Activated T-cell treated with anti-CD3 and anti-CD28 coated beads, Interleukin-2, amount 50 U/mL, for 24 hours (primary cell): ENCODE data around the gene STAB2.
A peak's percentile ranks its signal among the peaks of the same experiment; 100 is the strongest.

ENCODE experiments used
- DNase-seq: peaks from one replicate; pipeline ENCODE4 v3.0.0-alpha.2; 2020
- H3K27ac Mint-ChIP-seq: 2 replicates; pipeline ENCODE4 v1.8.0; 2020; ENCODE audit warnings: mild to moderate bottlenecking, mixed read lengths
- H3K27me3 Mint-ChIP-seq: 2 replicates; pipeline ENCODE4 v1.8.0; 2020; ENCODE audit warnings: mixed read lengths
- H3K36me3 Mint-ChIP-seq: 2 replicates; pipeline ENCODE4 v1.8.0; 2020; ENCODE audit warnings: low read depth, mixed read lengths
- H3K4me1 Mint-ChIP-seq: 2 replicates; pipeline ENCODE4 v1.8.0; 2020; ENCODE audit warnings: low read depth, mixed read lengths
- H3K4me3 Mint-ChIP-seq: 2 replicates; pipeline ENCODE4 v1.8.0; 2020; ENCODE audit warnings: mild to moderate bottlenecking, moderate library complexity, mixed read lengths
- H3K9me3 Mint-ChIP-seq: 2 replicates; pipeline ENCODE4 v1.8.0; 2020; ENCODE audit warnings: mixed read lengths

Gene STAB2

DNA sequence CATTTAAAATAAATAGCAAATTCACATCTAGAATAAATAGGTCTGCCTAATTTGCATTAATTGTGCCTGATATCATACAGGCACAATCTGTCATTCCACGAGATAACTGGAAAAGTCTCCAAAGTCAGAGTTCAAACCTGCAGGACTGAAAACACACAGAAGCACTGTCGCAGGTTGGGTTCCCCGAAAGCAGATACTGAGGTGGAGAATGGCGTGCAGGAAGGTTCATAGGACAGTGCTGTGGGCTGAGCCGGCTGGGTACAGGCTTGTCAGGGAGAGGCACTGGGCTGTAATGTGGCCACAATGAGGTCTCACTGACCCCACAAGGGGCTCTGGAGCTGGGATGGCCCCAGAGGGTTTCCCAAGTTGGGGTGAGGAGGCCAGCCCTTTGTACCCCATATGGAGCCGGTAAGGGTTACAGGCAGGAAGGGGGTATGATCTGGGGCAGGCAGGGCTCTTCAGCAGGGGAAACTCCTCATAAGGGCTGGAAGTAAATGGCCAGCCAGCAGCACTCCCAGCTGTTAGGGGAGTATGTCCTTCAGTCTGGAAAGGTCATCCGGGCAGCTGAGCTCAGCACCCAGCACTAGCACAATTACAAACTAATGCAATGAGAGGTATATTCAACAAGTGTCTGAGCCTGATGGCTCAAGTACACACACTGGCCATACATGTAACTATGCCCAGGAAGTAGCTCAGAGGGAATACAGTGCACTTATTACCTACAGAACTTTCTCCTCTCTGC is 185.5 kb downstream of the STAB2 start:
- Mint-ChIP-seq H3K27ac (no peak overlapping the region), H3K9me3 (no peaks in the 10 kb centered on the region), H3K4me3 (no peak overlapping the region), H3K36me3 (peaks cover 53% of the 10 kb centered on the region), H3K4me1 (no peaks in the 10 kb centered on the region), H3K27me3 (no peaks in the 10 kb centered on the region)
- no peak for DNase-seq

DNA sequence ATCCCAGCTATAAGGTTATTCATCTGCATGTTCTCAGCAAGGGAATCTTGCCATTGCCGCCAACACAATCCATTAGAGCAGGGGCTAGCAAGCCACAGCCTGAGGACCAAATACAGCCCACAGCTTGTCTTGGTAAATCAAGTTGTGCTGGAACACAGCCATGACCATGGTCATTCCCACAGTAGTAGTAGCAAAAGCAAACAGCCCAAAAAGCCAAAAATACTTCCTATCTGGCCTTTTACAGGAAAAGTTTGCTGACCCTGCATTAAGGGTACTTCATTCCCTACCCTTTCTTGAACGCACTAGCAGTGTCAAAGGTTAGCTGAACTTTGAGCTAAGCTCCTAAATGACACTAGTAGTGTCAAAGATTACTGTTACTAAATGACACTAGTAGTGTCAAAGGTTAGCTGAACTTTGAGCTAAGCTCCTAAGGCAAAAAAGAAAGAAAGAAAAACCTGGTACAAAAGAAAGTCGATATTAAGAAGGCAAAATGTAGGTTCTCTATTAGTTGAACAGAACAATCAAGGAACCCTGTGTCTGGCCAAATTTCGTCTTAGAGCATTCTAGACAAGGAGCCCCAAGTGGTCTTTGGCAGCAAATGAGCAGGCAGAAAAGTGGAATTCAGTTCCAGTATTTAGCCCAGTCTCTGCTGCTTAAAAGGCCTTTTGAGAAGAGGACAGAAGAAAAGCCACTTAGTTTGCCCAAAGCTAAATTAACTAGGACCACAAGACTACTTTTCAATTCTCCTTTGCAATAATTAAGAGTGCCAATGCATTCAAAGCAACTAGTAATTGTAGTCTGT is 186.2 kb downstream of the STAB2 start:
- DNase-seq, result no peak
- peaks cover 59% of the 10 kb centered on the region for H3K36me3 Mint-ChIP-seq
- no peak overlapping the region for H3K4me3 Mint-ChIP-seq
- H3K9me3 Mint-ChIP-seq, result no peaks in the 10 kb centered on the region
- no peak overlapping the region for H3K27ac Mint-ChIP-seq
- H3K27me3 Mint-ChIP-seq, result no peaks in the 10 kb centered on the region
- no peaks in the 10 kb centered on the region for H3K4me1 Mint-ChIP-seq

DNA sequence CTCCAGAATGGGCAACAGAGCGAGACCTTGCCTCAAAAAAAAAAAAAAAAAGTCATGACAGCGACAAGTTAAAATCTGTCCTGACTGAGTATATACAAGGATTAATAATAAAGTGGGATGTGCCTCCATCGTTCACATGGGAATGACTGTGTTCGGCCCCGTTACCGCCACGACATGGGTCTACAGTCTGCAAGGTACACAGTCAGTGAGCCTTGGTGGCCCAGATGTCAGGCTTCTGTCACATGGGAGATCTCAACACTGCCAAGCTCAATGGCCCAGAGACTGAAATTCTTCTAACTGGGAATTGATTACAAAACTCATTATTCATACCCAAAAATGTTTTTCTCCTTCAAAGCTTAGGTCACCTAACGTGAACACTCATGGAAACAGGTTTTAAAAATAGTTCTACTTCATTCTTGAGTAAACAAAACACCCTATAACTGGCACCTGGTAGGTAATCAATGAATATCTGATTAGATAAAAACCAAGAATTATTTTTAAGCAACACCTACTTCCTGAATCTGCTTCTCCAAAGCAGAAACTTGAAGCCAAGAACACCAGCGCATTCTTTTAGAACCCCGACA is 188.0 kb downstream of the STAB2 start:
- Mint-ChIP-seq H3K9me3 (no peaks in the 10 kb centered on the region), H3K27me3 (no peaks in the 10 kb centered on the region), H3K36me3 (peaks cover 69% of the 10 kb centered on the region), H3K4me3 (no peak overlapping the region), H3K27ac (no peak overlapping the region), H3K4me1 (no peaks in the 10 kb centered on the region)
- DNase-seq, result no peak

DNA sequence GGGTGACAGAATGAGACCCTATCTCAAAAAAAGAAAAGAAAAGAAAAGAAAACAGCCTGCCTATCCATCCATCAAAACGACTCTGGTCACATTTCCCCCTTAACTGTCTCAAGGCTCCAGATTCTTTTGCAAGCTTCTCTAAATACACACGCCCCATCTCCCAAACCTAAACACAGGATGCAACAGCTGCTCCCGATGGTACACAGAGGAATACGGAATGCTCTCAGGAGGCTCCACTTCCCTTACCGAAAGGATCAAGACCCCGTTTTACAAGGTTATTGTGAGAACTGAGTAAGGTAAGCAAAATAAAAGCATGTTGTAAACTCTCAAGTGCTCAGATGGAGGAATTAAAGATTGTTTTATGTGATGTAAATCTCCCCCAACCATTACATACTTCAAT is 191.7 kb downstream of the STAB2 start:
- Mint-ChIP-seq H3K36me3 (peaks cover 82% of the 10 kb centered on the region), H3K4me1 (no peaks in the 10 kb centered on the region), H3K27me3 (no peaks in the 10 kb centered on the region), H3K4me3 (no peak overlapping the region), H3K27ac (no peak overlapping the region), H3K9me3 (no peaks in the 10 kb centered on the region)
- DNase-seq, result no peak

DNA sequence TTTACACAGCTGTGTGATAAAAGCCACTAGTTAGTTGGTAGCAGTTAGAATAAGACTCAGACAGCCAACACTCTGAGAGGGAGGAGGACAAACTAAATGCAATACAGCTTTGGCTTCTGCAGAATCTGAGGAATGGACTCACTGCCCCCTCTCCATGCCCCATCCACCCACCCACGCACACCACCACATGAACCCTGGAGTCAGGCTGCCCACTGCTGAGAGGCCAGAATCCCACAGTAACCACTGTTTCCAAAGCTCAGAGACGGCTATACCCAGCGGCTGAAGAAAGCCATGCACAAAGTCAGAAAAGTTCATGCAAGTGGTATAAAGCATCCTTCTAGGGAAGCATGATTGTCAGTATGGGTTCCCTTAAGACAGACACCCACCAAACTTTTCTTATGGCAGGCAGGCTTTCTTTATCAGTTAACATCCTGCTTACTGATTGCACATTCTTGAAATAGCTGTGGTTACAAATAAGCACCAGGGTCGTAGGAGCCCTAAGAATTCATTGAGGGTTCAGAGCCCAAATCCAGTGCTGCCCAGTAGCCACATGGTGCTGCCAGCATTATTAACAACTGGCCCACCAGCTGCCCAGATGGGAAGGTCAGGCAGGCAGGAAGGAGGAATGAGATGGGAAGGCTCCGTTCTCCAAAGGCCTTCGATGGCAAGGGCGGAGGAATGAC is 192.5 kb downstream of the STAB2 start:
- H3K9me3 Mint-ChIP-seq, result no peaks in the 10 kb centered on the region
- H3K27me3 Mint-ChIP-seq, result no peaks in the 10 kb centered on the region
- no peak overlapping the region for H3K4me3 Mint-ChIP-seq
- no peak overlapping the region for H3K27ac Mint-ChIP-seq
- peaks cover 88% of the 10 kb centered on the region for H3K36me3 Mint-ChIP-seq
- H3K4me1 Mint-ChIP-seq, result no peaks in the 10 kb centered on the region
- no peak for DNase-seq

DNA sequence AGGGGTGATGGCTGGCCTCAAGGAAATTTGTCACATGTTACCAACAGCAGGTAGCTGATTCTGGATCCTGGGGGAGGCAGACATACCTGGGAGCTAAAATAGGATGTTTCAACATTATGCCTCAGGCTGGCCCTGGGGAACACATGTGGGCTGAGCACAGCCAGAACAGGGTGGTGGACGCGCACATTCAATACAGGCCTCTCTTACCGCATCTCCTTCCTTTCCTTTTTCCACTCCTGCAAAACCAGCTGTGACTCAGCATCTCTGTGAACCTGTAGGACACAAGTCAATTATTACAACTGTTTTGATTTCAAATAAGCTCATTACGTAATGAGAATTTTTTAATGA is 193.0 kb downstream of the STAB2 start:
- Mint-ChIP-seq H3K4me3 (no peak overlapping the region), H3K4me1 (no peaks in the 10 kb centered on the region), H3K27me3 (no peaks in the 10 kb centered on the region), H3K36me3 (peaks cover 89% of the 10 kb centered on the region), H3K9me3 (no peaks in the 10 kb centered on the region), H3K27ac (peak overlapping the region; percentile 27)
- no peak for DNase-seq

DNA sequence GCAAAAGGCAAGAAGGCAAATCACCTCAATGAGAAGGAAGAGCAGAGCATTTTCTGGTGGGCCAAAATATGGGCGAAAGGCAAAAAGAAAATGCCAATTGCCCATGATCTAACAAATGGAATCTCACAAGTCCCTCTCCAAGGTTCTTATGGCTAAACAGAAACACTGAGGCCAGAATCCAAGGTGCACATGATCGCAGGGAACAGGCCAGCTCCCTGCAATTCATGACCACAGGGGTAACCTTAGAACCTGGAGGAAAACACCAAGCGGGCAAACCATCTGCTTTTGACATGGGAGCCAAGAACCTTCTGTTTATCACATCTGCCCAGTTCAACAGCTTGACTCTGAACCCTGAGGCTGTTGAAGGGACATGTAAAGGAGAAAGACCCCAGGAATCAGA is 193.9 kb downstream of the STAB2 start:
- H3K27me3 Mint-ChIP-seq, result no peaks in the 10 kb centered on the region
- H3K4me3 Mint-ChIP-seq, result no peak overlapping the region
- no peak for DNase-seq
- no peaks in the 10 kb centered on the region for H3K9me3 Mint-ChIP-seq
- H3K27ac Mint-ChIP-seq, result no peak overlapping the region
- no peaks in the 10 kb centered on the region for H3K4me1 Mint-ChIP-seq
- H3K36me3 Mint-ChIP-seq, result peaks cover 89% of the 10 kb centered on the region

DNA sequence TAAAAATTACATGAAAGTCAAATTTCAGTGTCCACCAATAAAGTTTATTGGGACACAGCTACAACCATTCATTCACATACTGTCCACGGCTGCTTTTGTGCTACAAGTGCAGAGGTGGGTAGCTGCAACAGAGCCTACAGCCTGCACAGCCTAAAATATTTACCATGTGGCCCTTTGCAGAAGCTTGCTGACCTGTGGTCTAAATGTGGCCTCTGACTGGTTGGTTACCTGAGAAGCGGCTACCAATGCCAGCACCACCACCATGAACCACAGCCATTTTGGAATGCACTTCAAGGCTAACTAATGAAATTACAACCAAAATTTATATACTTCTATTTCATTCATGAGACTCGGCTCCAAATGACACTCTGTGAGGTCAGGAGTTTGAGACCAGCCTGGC is 195.3 kb downstream of the STAB2 start:
- Mint-ChIP-seq H3K27ac (no peak overlapping the region), H3K36me3 (peaks cover 83% of the 10 kb centered on the region), H3K9me3 (no peaks in the 10 kb centered on the region), H3K27me3 (no peaks in the 10 kb centered on the region), H3K4me3 (no peak overlapping the region), H3K4me1 (no peaks in the 10 kb centered on the region)
- no peak for DNase-seq

DNA sequence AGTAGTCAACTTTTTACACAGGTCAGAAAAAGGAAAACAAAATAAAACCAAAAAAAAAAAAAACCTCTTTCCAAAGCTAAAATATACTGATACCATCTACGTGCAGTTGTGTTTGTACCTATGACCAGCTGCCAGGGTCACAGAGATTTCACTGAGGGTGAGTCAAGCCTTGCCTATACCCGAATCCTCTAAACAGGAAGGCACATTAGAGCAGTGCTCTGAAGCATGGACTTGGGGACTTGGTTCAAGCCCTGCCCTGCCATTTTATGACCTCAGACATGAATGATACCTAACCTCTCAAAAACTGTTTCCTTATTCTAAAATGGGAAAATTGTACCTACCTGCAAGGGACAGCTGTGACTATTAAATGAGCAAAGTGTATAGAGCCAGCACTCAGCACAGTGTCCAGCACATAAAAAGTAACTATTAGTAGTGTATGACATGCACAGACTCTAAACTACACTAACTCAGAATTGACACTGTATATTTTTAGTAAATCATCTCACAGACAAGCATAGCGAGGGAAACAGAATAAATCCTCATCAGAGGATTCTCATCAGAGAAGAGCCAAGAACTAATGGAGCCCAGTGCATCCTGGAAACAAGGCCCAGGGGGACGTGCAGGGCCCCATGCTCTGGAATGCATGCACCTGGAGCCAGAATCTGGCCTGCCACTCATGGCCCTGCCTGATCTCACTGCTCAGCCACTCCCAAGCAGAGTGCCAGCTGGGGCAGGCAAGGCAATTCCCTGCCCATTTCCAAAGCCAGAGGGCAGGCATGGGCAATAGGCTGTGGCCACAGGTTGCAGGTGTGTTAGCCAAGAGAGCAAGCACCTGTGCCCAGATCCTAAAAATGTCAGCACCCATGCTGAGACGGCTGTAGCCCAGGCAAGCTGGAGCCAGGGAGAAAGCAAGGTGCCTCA is 196.9 kb downstream of the STAB2 start:
- H3K4me1 Mint-ChIP-seq, result no peaks in the 10 kb centered on the region
- no peak for DNase-seq
- H3K9me3 Mint-ChIP-seq, result no peaks in the 10 kb centered on the region
- no peak overlapping the region for H3K4me3 Mint-ChIP-seq
- H3K27me3 Mint-ChIP-seq, result no peaks in the 10 kb centered on the region
- H3K36me3 Mint-ChIP-seq, result peaks cover 77% of the 10 kb centered on the region
- H3K27ac Mint-ChIP-seq, result no peak overlapping the region

DNA sequence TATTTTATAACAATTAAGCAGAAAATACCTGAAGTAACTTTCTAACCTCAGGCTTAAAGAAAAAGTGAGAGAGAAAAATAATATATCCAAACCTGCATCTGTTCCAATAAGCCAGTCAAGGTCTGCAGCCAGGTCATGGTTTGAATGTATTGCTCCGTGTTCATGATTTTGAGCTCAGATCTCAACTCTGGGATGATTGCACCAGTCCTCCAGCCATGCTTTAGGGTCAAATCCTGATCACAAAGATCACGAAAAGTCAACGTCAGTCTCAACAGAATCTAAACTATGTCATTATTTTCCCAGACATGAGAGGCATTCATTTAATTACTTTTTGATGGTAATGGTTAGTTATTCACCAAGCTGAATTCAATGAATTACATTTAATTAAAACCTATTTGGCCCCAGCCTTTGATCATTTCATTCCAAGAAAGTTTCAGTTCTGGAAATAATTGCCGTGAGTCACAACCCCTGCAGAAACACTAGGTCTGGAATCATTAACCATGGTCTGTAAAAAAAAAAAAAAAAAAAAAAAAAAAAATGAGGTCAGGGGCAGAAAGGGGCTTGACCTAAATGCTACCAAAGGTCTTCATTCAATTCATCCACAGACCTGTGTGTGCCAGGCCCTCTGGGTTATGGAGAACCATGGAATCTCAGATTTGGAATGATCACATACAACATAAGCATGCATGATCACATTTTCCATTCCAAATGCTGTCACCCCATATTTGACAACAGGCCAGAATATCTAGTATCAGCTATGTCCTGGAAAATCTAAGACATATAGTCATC is 198.4 kb downstream of the STAB2 start:
- DNase-seq, result no peak
- Mint-ChIP-seq H3K36me3 (peaks cover 65% of the 10 kb centered on the region), H3K9me3 (no peaks in the 10 kb centered on the region), H3K27me3 (no peaks in the 10 kb centered on the region), H3K4me3 (no peak overlapping the region), H3K4me1 (no peaks in the 10 kb centered on the region), H3K27ac (no peak overlapping the region)

DNA sequence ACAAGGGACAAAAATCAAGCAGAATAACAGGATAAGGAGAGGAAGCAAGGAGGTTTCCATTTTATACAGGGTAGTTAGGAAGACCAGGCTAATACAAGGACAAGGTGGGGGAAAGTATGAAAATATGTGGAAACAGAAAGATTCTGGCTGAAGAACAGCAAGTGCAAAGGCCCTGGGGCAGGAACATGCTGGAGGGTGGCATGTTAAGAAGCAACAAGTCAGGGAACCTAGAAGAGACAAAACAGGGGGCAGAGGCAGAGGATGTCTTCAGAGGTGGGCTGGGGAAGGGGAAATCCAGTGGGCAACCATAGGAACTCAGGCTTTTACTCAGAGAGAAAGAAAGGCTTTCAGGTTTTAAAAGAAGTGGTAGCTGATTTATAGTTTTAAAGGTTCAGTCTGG is 199.1 kb downstream of the STAB2 start:
- peaks cover 64% of the 10 kb centered on the region for H3K36me3 Mint-ChIP-seq
- peak overlapping the region; percentile 66 for H3K27ac Mint-ChIP-seq
- no peaks in the 10 kb centered on the region for H3K4me1 Mint-ChIP-seq
- no peak overlapping the region for H3K4me3 Mint-ChIP-seq
- no peaks in the 10 kb centered on the region for H3K9me3 Mint-ChIP-seq
- H3K27me3 Mint-ChIP-seq, result no peaks in the 10 kb centered on the region
- no peak for DNase-seq

DNA sequence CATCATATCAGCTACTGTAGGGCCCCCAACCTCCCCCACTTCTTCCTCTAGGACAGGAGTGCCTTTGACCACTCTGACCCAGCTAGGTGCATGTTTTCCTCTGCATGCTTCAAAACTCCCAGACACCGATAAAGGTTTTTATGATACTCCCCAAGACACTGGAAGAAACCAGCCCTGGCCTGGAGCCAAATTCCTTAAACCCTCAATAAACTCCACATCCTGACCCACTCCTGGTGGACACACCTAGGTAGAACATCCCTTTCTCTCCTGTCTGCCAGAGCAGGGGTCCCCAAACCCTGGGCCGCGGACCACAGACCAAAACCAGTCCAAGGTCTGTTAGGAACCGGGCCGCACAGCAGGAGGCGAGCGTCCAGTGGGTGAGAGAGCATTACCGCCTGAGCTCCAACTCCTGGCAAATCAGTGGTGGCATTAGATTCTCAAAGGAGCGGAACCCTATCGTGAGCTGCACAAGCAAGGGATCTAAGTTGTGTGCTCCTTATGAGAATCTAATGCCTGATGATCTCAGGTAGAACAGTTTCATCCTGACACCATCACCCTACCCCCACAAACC is 204.4 kb downstream of the STAB2 start:
- Mint-ChIP-seq H3K36me3 (peaks cover 67% of the 10 kb centered on the region), H3K4me1 (no peaks in the 10 kb centered on the region), H3K9me3 (no peaks in the 10 kb centered on the region), H3K4me3 (no peak overlapping the region), H3K27me3 (no peaks in the 10 kb centered on the region), H3K27ac (no peak overlapping the region)
- no peak for DNase-seq

DNA sequence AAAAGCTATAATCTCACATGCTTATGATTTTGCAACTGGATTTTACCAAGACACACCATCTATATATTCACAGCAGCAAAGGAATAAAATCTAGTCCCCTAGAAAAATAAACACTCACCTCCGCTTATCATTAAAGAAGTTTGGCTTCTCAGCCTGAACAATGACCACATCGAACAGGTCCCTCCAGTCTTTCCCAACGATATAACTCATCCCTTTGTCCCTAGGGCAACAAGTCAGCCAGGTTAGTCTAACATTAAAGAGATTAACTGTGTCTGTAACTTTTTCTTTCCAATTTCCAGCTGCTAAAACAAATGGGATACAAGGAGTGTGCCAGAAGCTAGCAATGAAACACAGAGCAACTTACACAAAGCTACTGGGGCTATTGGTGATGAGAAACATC is 206.0 kb downstream of the STAB2 start:
- Mint-ChIP-seq H3K9me3 (no peaks in the 10 kb centered on the region), H3K4me1 (no peaks in the 10 kb centered on the region), H3K27ac (no peak overlapping the region), H3K4me3 (no peak overlapping the region), H3K27me3 (no peaks in the 10 kb centered on the region), H3K36me3 (peaks cover 70% of the 10 kb centered on the region)
- DNase-seq, result no peak
